MM.1S (cell line): ENCODE measurements around the gene TRIM58.

Source experiments
- DNase-seq: peaks from one replicate; pipeline ENCODE4 v3.0.0-alpha.2; 2015
- H2AFZ ChIP-seq: fragments of 300-600 bp; sonication (generic); 2 replicates; pipeline ENCODE4 v1.6.0; 2016; ENCODE audit warnings: antibody characterized with exemption, low read length
- H3F3A ChIP-seq: fragments of 300-600 bp; sonication (generic); 2 replicates; pipeline ENCODE4 v1.6.1; 2016; ENCODE audit warnings: mild to moderate bottlenecking, antibody characterized with exemption, low read length, moderate library complexity, mixed read lengths; ENCODE audit not compliant: insufficient read depth
- H3K27ac ChIP-seq: fragments of 300-600 bp; sonication (generic); 2 replicates; pipeline ENCODE4 v1.5.1; 2016; ENCODE audit warnings: mild to moderate bottlenecking, low read length
- H3K27me3 ChIP-seq: fragments of 300-600 bp; sonication (generic); replicated peaks from 2 replicates; pipeline ENCODE4 v1.6.0; 2016; ENCODE audit warnings: low read length; ENCODE audit not compliant: insufficient read depth
- H3K36me3 ChIP-seq: fragments of 300-600 bp; sonication (generic); replicated peaks from 2 replicates; pipeline ENCODE4 v1.6.1; 2016; ENCODE audit warnings: mild to moderate bottlenecking, low read length, mixed read lengths; ENCODE audit not compliant: insufficient read depth
- H3K4me1 ChIP-seq: fragments of 300-600 bp; sonication (generic); 2 replicates; pipeline ENCODE4 v1.6.1; 2016; ENCODE audit warnings: low read length, mixed read lengths
- H3K4me2 ChIP-seq: fragments of 300-600 bp; sonication (generic); 2 replicates; pipeline ENCODE4 v1.6.0; 2016; ENCODE audit warnings: low read depth, low read length
- H3K4me3 ChIP-seq: fragments of 300-600 bp; sonication (generic); 2 replicates; pipeline ENCODE4 v1.5.1; 2016; ENCODE audit warnings: low read length, mixed read lengths
- H3K79me2 ChIP-seq: fragments of 300-600 bp; sonication (generic); 2 replicates; pipeline ENCODE4 v1.6.1; 2016; ENCODE audit warnings: mixed run types, low read length, mixed read lengths
- H3K9ac ChIP-seq: fragments of 300-600 bp; sonication (generic); 2 replicates; pipeline ENCODE4 v1.6.1; 2016; ENCODE audit warnings: low read length, mixed read lengths
- H3K9me2 ChIP-seq: fragments of 300-600 bp; sonication (generic); replicated peaks from 2 replicates; pipeline ENCODE4 v1.6.1; 2016; ENCODE audit warnings: mild to moderate bottlenecking, low read length, mixed read lengths; ENCODE audit not compliant: insufficient read depth
- H3K9me3 ChIP-seq: fragments of 300-600 bp; sonication (generic); replicated peaks from 2 replicates; pipeline ENCODE4 v1.6.1; 2016; ENCODE audit warnings: mild to moderate bottlenecking, low read length, mixed read lengths; ENCODE audit not compliant: insufficient read depth
- H4K20me1 ChIP-seq: fragments of 300-600 bp; sonication (generic); 2 replicates; pipeline ENCODE4 v1.6.1; 2016; ENCODE audit warnings: mild to moderate bottlenecking, low read length, moderate library complexity, mixed read lengths; ENCODE audit not compliant: insufficient read depth
- EZH2 ChIP-seq: fragments of 300-600 bp; sonication (generic); optimal IDR thresholded peaks from 2 replicates; pipeline ENCODE3; 2017; ENCODE audit warnings: low read depth, mild to moderate bottlenecking, antibody characterized with exemption, low read length, mixed read lengths
- EZH2phosphoT487 ChIP-seq: fragments of 300-600 bp; sonication (generic); IDR thresholded peaks from 2 replicates; pipeline ENCODE4 v1.6.1; 2018; ENCODE audit warnings: antibody characterized with exemption, low read length
- TF ChIP-seq, protein P1 (sequence below): fragments of 300-600 bp; sonication (generic); IDR thresholded peaks from 2 replicates; pipeline ENCODE4 v1.5.1; 2016; ENCODE audit warnings: antibody characterized with exemption, low read length, mixed read lengths

The TRIM58 gene

GRCh38 chr1:247824023-247824422, 33.0 kb upstream of the TRIM58 start, which contains the start of gene OR14A16:
TSS of gene OR14A16 (minus strand) at chr1:247824119. CDS start at chr1:247815729, 8,390 bp downstream.
- no peaks in the 10 kb centered on the region for H3K36me3 ChIP-seq
- no peaks in the 10 kb centered on the region for H3K9me3 ChIP-seq
- no peaks in the 10 kb centered on the region for H4K20me1 ChIP-seq
- peak; percentile 28 for DNase-seq
- H3K9me2 ChIP-seq = no peaks in the 10 kb centered on the region
- no peak within 1 kb of the TSS for H2AFZ ChIP-seq
- H3F3A ChIP-seq = no peaks in the 10 kb centered on the region
- no peaks in the 10 kb centered on the region for H3K4me1 ChIP-seq
- H3K27ac ChIP-seq = no peak within 1 kb of the TSS
- no peaks in the 10 kb centered on the region for H3K27me3 ChIP-seq
- no peak within 1 kb of the TSS for H3K4me3 ChIP-seq
- H3K79me2 ChIP-seq = no peaks in the 10 kb centered on the region
- H3K4me2 ChIP-seq = no peak within 1 kb of the TSS
- H3K9ac ChIP-seq = no peak within 1 kb of the TSS
- TF ChIP-seq, protein P1, sequence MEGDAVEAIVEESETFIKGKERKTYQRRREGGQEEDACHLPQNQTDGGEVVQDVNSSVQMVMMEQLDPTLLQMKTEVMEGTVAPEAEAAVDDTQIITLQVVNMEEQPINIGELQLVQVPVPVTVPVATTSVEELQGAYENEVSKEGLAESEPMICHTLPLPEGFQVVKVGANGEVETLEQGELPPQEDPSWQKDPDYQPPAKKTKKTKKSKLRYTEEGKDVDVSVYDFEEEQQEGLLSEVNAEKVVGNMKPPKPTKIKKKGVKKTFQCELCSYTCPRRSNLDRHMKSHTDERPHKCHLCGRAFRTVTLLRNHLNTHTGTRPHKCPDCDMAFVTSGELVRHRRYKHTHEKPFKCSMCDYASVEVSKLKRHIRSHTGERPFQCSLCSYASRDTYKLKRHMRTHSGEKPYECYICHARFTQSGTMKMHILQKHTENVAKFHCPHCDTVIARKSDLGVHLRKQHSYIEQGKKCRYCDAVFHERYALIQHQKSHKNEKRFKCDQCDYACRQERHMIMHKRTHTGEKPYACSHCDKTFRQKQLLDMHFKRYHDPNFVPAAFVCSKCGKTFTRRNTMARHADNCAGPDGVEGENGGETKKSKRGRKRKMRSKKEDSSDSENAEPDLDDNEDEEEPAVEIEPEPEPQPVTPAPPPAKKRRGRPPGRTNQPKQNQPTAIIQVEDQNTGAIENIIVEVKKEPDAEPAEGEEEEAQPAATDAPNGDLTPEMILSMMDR = no peak
- TF ChIP-seq EZH2 = no peak
- no peak for TF ChIP-seq EZH2phosphoT487

GRCh38 chr1:247825362-247825761, 31.6 kb upstream of the TRIM58 start:
- H2AFZ ChIP-seq = no peak overlapping the region
- H3K36me3 ChIP-seq = no peaks in the 10 kb centered on the region
- DNase-seq = no peak
- TF ChIP-seq EZH2phosphoT487 (no peak), EZH2 (no peak)
- TF ChIP-seq, protein P1 = no peak
- H3K9ac ChIP-seq = no peak overlapping the region
- no peaks in the 10 kb centered on the region for H3K4me1 ChIP-seq
- H3K4me2 ChIP-seq = no peak overlapping the region
- H3K4me3 ChIP-seq = no peak overlapping the region
- H3K27me3 ChIP-seq = no peaks in the 10 kb centered on the region
- no peaks in the 10 kb centered on the region for H3K9me3 ChIP-seq
- H3F3A ChIP-seq = no peaks in the 10 kb centered on the region
- no peaks in the 10 kb centered on the region for H4K20me1 ChIP-seq
- no peaks in the 10 kb centered on the region for H3K79me2 ChIP-seq
- no peaks in the 10 kb centered on the region for H3K9me2 ChIP-seq
- no peak overlapping the region for H3K27ac ChIP-seq

DNA sequence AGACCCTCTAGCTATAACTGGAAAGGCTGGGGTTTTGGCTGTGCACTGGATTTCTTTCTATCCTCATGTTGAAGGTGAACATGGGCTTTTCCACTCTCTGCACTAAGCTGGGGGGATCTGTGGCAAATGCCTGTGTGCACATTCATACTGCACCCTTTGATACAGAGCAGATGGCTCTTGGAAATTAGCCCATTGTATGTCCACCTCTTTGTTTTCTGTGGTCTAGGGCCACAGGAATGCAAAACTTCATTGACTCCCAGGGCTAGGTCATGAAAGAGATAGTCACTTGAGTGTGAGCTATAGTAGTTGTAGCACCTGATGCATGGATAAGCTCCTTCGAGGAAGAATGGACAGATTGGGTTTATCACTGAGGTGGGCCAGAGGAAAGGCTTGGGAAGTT, 27.3 kb upstream of the TRIM58 start:
- Histone ChIP-seq H3F3A (no peaks in the 10 kb centered on the region), H3K27ac (no peak overlapping the region), H3K9me2 (no peaks in the 10 kb centered on the region), H3K36me3 (no peaks in the 10 kb centered on the region), H3K79me2 (no peaks in the 10 kb centered on the region), H3K9ac (no peak overlapping the region), H3K4me1 (no peaks in the 10 kb centered on the region), H2AFZ (no peak overlapping the region), H4K20me1 (no peaks in the 10 kb centered on the region), H3K27me3 (no peaks in the 10 kb centered on the region), H3K4me3 (no peak overlapping the region), H3K9me3 (no peaks in the 10 kb centered on the region), H3K4me2 (no peak overlapping the region)
- DNase-seq = no peak
- TF ChIP-seq EZH2phosphoT487 (no peak), EZH2 (no peak)
- TF ChIP-seq, protein P1 = no peak
